Epithelial cell of proximal tubule (primary cell): ENCODE measurements around the gene PRM2. TPM values are rescaled to one million over a fixed set of nuclear protein-coding genes. Genes with fewer than 3 reads are reported as not detected.

Experiments
- DNase-seq: peaks from one replicate; pipeline ENCODE4 v3.0.0-alpha.2; 2011; ENCODE audit warnings: low read depth
- H3K4me3 ChIP-seq: 2 replicates; pipeline ENCODE4 v1.5.1; 2011; ENCODE audit warnings: low read depth, mild to moderate bottlenecking, low read length
- CTCF ChIP-seq: conservative IDR thresholded peaks from 2 replicates; pipeline ENCODE4 v1.5.1; 2012; ENCODE audit warnings: low read depth, mild to moderate bottlenecking, low read length
- total RNA-seq: library from RNA; depleted of rRNA; stranded (reverse); fragments of >200 nt; gene quantifications from 2 replicates; pipeline ENCODE4 v1.2.3, GENCODE V29; 2015

The PRM2 gene
- total RNA-seq, 1 donor from 2014 or later = not detected

- no peak for DNase-seq
Observed at GRCh38 chr16:11229906-11230305, 46.4 kb downstream of the PRM2 start.

GRCh38 chr16:11229432-11229831 is 46.8 kb downstream of the PRM2 start:
- H3K4me3 ChIP-seq = no peak overlapping the region
- no peak for DNase-seq
- no peak for TF ChIP-seq CTCF

More at GRCh38 chr16:11229906-11230305, 46.4 kb downstream of the PRM2 start:
- H3K4me3 ChIP-seq = no peak overlapping the region
- TF ChIP-seq CTCF = no peak

- DNase-seq = no peak
- H3K4me3 ChIP-seq = no peak overlapping the region
- no peak for TF ChIP-seq CTCF
Observed at GRCh38 chr16:11225677-11226549, 50.4 kb downstream of the PRM2 start.

Other genes with a start within 250 kb of the PRM2 start
- gene SOCS1, start 20.3 kb downstream of the PRM2 start, total RNA-seq = 1.5 and 4.6 TPM in 2 replicates
- not detected in 2 replicates for gene TNP2, start 7.2 kb downstream of the PRM2 start, total RNA-seq
- gene PRM3, start 2.9 kb downstream of the PRM2 start, total RNA-seq = not detected in 2 replicates
- gene PRM1, start 4.8 kb upstream of the PRM2 start, total RNA-seq = not detected in 2 replicates
- 13.7 and 26.2 TPM in 2 replicates for gene RMI2, start 69.0 kb upstream of the PRM2 start, total RNA-seq